Measurements from ENCODE around the gene CASQ2.
"Not testable (repeated sequence)": the region's sequence is repeated elsewhere in the genome, so short reads cannot be mapped to it uniquely, and the experiment has no call there.

The CASQ2 gene

GRCh38 chr1:115780655-115781054 lies 12.1 kb upstream of the CASQ2 start:
- not testable (repeated sequence) for DNase-seq (ENCODE audit: low read depth)

GRCh38 chr1:115779075-115779474 lies 10.6 kb upstream of the CASQ2 start:
- not testable (repeated sequence) for DNase-seq (ENCODE audit: low read depth)

- peak; percentile 70 for DNase-seq (ENCODE audit: low read depth)
These were observed 3.4 kb upstream of the CASQ2 start for GRCh38 chr1:115771847-115772457.

GRCh38 chr1:115771094-115771846 lies 2.8 kb upstream of the CASQ2 start:
- DNase-seq (ENCODE audit: low read depth) = no peak

- no peak for DNase-seq (ENCODE audit: low read depth)
These were observed 1.1 kb downstream of the CASQ2 start for GRCh38 chr1:115767403-115767802.

GRCh38 chr1:115765091-115765490 lies 3.4 kb downstream of the CASQ2 start:
- DNase-seq (ENCODE audit: low read depth) = no peak

GRCh38 chr1:115764541-115764940 lies 4.0 kb downstream of the CASQ2 start:
- DNase-seq (ENCODE audit: low read depth) = no peak

GRCh38 chr1:115762779-115763178 lies 5.7 kb downstream of the CASQ2 start:
- no peak for DNase-seq (ENCODE audit: low read depth)

GRCh38 chr1:115761601-115762302 lies 6.8 kb downstream of the CASQ2 start:
- no peak for DNase-seq (ENCODE audit: low read depth)

- no peak for DNase-seq (ENCODE audit: low read depth)
These were observed 10.7 kb downstream of the CASQ2 start for GRCh38 chr1:115757856-115758255.

- DNase-seq (ENCODE audit: low read depth) = no peak
These were observed 11.2 kb downstream of the CASQ2 start for GRCh38 chr1:115757326-115757725.

GRCh38 chr1:115755456-115756370 lies 12.8 kb downstream of the CASQ2 start:
- no peak for DNase-seq (ENCODE audit: low read depth)

GRCh38 chr1:115753830-115754229 lies 14.7 kb downstream of the CASQ2 start:
- no peak for DNase-seq (ENCODE audit: low read depth)

- DNase-seq (ENCODE audit: low read depth) = no peak
These were observed 15.2 kb downstream of the CASQ2 start for GRCh38 chr1:115753361-115753760.

GRCh38 chr1:115748401-115749150 lies 19.9 kb downstream of the CASQ2 start:
- DNase-seq (ENCODE audit: low read depth) = no peak

GRCh38 chr1:115746021-115746690 lies 22.4 kb downstream of the CASQ2 start:
- DNase-seq (ENCODE audit: low read depth) = no peak

GRCh38 chr1:115744646-115745275 lies 23.8 kb downstream of the CASQ2 start:
- DNase-seq (ENCODE audit: low read depth) = no peak

GRCh38 chr1:115740811-115741210 lies 27.7 kb downstream of the CASQ2 start:
- DNase-seq (ENCODE audit: low read depth) = no peak

- no peak for DNase-seq (ENCODE audit: low read depth)
These were observed 36.2 kb downstream of the CASQ2 start for GRCh38 chr1:115732316-115732715.

- no peak for DNase-seq (ENCODE audit: low read depth)
These were observed 38.8 kb downstream of the CASQ2 start for GRCh38 chr1:115729756-115730155.

All from GM04503 (cell line).